Ovary (tissue), 3 donors: ENCODE measurements around the gene TBC1D2.

ENCODE experiments used
- CTCF ChIP-seq, 3 donors: fragments of 450-650 bp in 2 of 3; fragments of 200-600 bp in 1 of 3; IDR thresholded peaks; one replicate each; pipeline versions ENCODE4 v1.5.1 to v1.8.0; 2016 to 2022; ENCODE audit warnings: antibody characterized with exemption in 3 of 3, mild to moderate bottlenecking in 1 of 3
- EP300 ChIP-seq: sonication (generic); formaldehyde crosslinking; IDR thresholded peaks from one replicate; pipeline ENCODE4 v1.6.1; 2017; ENCODE audit warnings: antibody characterized with exemption
- POLR2A ChIP-seq: fragments of 450-650 bp; IDR thresholded peaks from one replicate; pipeline ENCODE4 v1.6.1; 2017; ENCODE audit warnings: antibody characterized with exemption, mild to moderate bottlenecking, moderate library complexity
- donor health status: DM: no; HTN: no; CAD: no.

GRCh38 chr9:98240475-98240874, 15.0 kb downstream of the TBC1D2 start:
- TF ChIP-seq CTCF (IDR thresholded peaks at IDR 0.05) = no peak
- TF ChIP-seq POLR2A = no peak
- no peak for TF ChIP-seq EP300
